Kidney tubule cell (primary cell): ENCODE results near the gene DAZAP1.

Source experiments
- DNase-seq: peaks from one replicate; pipeline ENCODE4 v3.0.0-alpha.2; 2018; ENCODE audit warnings: low spot score

Gene DAZAP1

GRCh38 chr19:1407528-1408299 is at the start of gene DAZAP1:
Gene DAZAP1, plus strand, starts transcription at chr19:1407586. Its CDS starts 188 bp downstream, at chr19:1407774.
- DNase-seq, result no peak

GRCh38 chr19:1360126-1360817 is 47.1 kb upstream of the DAZAP1 start:
- DNase-seq, result no peak

GRCh38 chr19:1360818-1361461 is 46.4 kb upstream of the DAZAP1 start:
- peak; percentile 46 for DNase-seq

- peak; percentile 89 for DNase-seq
These were observed 45.6 kb upstream of the DAZAP1 start for GRCh38 chr19:1361601-1362386.

GRCh38 chr19:1362387-1363257 is 44.8 kb upstream of the DAZAP1 start:
- DNase-seq, result no peak

GRCh38 chr19:1363599-1363998 is 43.8 kb upstream of the DAZAP1 start:
- DNase-seq, result no peak

- no peak for DNase-seq
These were observed 43.2 kb upstream of the DAZAP1 start for GRCh38 chr19:1364070-1364704.

- DNase-seq, result no peak
These were observed 41.8 kb upstream of the DAZAP1 start for GRCh38 chr19:1365319-1366269.

- no peak for DNase-seq
These were observed 41.1 kb upstream of the DAZAP1 start for GRCh38 chr19:1366296-1366695.

GRCh38 chr19:1366899-1367870 is 40.2 kb upstream of the DAZAP1 start:
- DNase-seq, result no peak

- DNase-seq, result no peak
These were observed 38.1 kb upstream of the DAZAP1 start for GRCh38 chr19:1369214-1369805.

GRCh38 chr19:1370579-1371361 is 36.6 kb upstream of the DAZAP1 start:
- DNase-seq, result peak; percentile 76

- no peak for DNase-seq
These were observed 34.3 kb upstream of the DAZAP1 start for GRCh38 chr19:1373042-1373533.

GRCh38 chr19:1373534-1374249 is 33.7 kb upstream of the DAZAP1 start:
- peak; percentile 37 for DNase-seq

GRCh38 chr19:1374250-1374577 is 33.2 kb upstream of the DAZAP1 start:
- no peak for DNase-seq

- DNase-seq, result no peak
These were observed 31.0 kb upstream of the DAZAP1 start for GRCh38 chr19:1376415-1376805.
